HCT116 (cell line): Measurements from ENCODE around the gene MT1G. TPM values are rescaled to one million over a fixed set of nuclear protein-coding genes. Genes with fewer than 3 reads are reported as not detected.

Experiments
- ATAC-seq: fragments of 200-7000 bp; cut with Tn5 transposase; 2 replicates; pipeline ENCODE4 v1.9.1; 2020; ENCODE audit warnings: mild to moderate bottlenecking, moderate library complexity
- BruUV-seq: library from RNA; stranded (reverse); fragments of 400-500 nt; replicated peaks from 2 replicates; lab custom pipeline; 2021; lab: Mats Ljungman, UMichigan
- CTCF ChIA-PET: fragments of 300-600 bp; sonication (Branson Sonifier 250); formaldehyde crosslinking; loops from one replicate; lab custom pipeline; 2021; ENCODE audit warnings: antibody characterized with exemption; lab: Charles Lee
- POLR2A ChIA-PET: fragments of 300-600, 350-600 bp; sonication (Branson Sonifier 250); formaldehyde crosslinking; loops from one replicate; lab custom pipeline; 2021; ENCODE audit warnings: antibody characterized with exemption; lab: Charles Lee
- RAD21 ChIA-PET, 2 experiments: fragments of 300-600 bp; sonication (Branson Sonifier 250); formaldehyde crosslinking; loops; one replicate each; lab custom pipeline; 2023; ENCODE audit warnings: low total read pairs in 2 of 2; ENCODE audit not compliant: uncharacterized antibody in 2 of 2, unreplicated experiment in 2 of 2, low non-redundant PET in 1 of 2; lab: Charles Lee
- DNase-seq: peaks from one replicate; pipeline ENCODE4 v3.0.0-alpha.2; 2010; ENCODE audit warnings: low read depth, low spot score
- H2AFZ ChIP-seq: fragments of 200-600 bp; shearing (Covaris generic), sonication (generic); 2 replicates; pipeline ENCODE4 v1.6.1; 2017; ENCODE audit warnings: low read depth, mixed run types, mixed read lengths, antibody characterized with exemption, low read length; ENCODE audit not compliant: poor library complexity, severe bottlenecking
- H3K27ac ChIP-seq: 2 replicates; pipeline ENCODE4 v1.5.1; 2012; ENCODE audit warnings: low read depth, low read length
- H3K27me3 ChIP-seq: fragments of 200-600 bp; sonication (generic); 2 replicates; pipeline ENCODE4 v1.6.1; 2016; ENCODE audit warnings: mixed run types, low read length, mixed read lengths; ENCODE audit not compliant: insufficient read depth
- H3K36me3 ChIP-seq, 2 experiments: fragments of 200-500 bp in 1 of 2; fragments of 200-600 bp in 1 of 2; sonication (Bioruptor generic) in 1 of 2; sonication (generic) in 1 of 2; 2 replicates each; pipeline versions ENCODE4 v1.5.1 to v1.6.1; 2014 to 2016; ENCODE audit warnings: low read length in 2 of 2, inconsistent platforms in 1 of 2, mixed read lengths in 1 of 2, mixed run types in 1 of 2; ENCODE audit not compliant: insufficient read depth in 2 of 2, control insufficient read depth in 1 of 2
- H3K4me1 ChIP-seq, 2 experiments: fragments of 200-600 bp in 1 of 2; sonication (generic) in 1 of 2; 2 replicates each; pipeline versions ENCODE4 v1.5.1 to v1.6.1; 2012 to 2017; ENCODE audit warnings: low read length in 2 of 2, inconsistent platforms in 1 of 2, mild to moderate bottlenecking in 1 of 2, mixed read lengths in 1 of 2, mixed run types in 1 of 2, moderate library complexity in 1 of 2; ENCODE audit not compliant: insufficient read depth in 2 of 2, control insufficient read depth in 1 of 2
- H3K4me2 ChIP-seq: fragments of 200-600 bp; sonication (generic); 2 replicates; pipeline ENCODE4 v1.6.1; 2017; ENCODE audit warnings: mixed run types, low read length, mixed read lengths
- H3K4me3 ChIP-seq, 2 experiments: fragments of 200-600 bp in 1 of 2; sonication (generic) in 1 of 2; replicated peaks in 1 of 2; 2 replicates each; pipeline ENCODE4 v1.5.1; 2011 to 2016; ENCODE audit warnings: low read length in 2 of 2, control low read depth in 1 of 2, low read depth in 1 of 2, mild to moderate bottlenecking in 1 of 2, mixed read lengths in 1 of 2, mixed run types in 1 of 2
- H3K79me2 ChIP-seq: fragments of 200-600 bp; sonication (generic); 2 replicates; pipeline ENCODE4 v1.6.1; 2017; ENCODE audit warnings: mild to moderate bottlenecking, mixed run types, low read length, moderate library complexity, mixed read lengths; ENCODE audit not compliant: insufficient read depth
- H3K9ac ChIP-seq: fragments of 200-600 bp; sonication (generic); 2 replicates; pipeline ENCODE4 v1.6.1; 2016; ENCODE audit warnings: low read length, mixed read lengths
- H3K9me2 ChIP-seq: fragments of 200-600 bp; sonication (generic), shearing (Covaris generic); 2 replicates; pipeline ENCODE4 v1.6.1; 2017; ENCODE audit warnings: mixed run types, mild to moderate bottlenecking, moderate library complexity; ENCODE audit not compliant: insufficient read depth
- H3K9me3 ChIP-seq, 2 experiments: fragments of 200-500 bp in 1 of 2; fragments of 200-600 bp in 1 of 2; sonication (Bioruptor generic) in 1 of 2; sonication (generic) in 1 of 2; 2 replicates each; pipeline ENCODE4 v1.6.1; 2014 to 2017; ENCODE audit warnings: low read length in 2 of 2, mixed read lengths in 2 of 2, inconsistent platforms in 1 of 2, low read depth in 1 of 2, mild to moderate bottlenecking in 1 of 2, mixed run types in 1 of 2, moderate library complexity in 1 of 2; ENCODE audit not compliant: control insufficient read depth in 1 of 2, insufficient read depth in 1 of 2
- H4K20me1 ChIP-seq: fragments of 200-600 bp; sonication (generic), shearing (Covaris generic); 2 replicates; pipeline ENCODE4 v1.6.1; 2017; ENCODE audit warnings: mixed run types, mild to moderate bottlenecking, moderate library complexity; ENCODE audit not compliant: insufficient read depth
- CBX3 ChIP-seq: IDR thresholded peaks from 2 replicates; pipeline ENCODE4 v1.6.1; 2012; ENCODE audit warnings: low read depth
- CEBPB ChIP-seq: IDR thresholded peaks from 2 replicates; pipeline ENCODE4 v1.6.1; 2012; ENCODE audit warnings: low read depth
- CTCF ChIP-seq, 3 experiments: fragments of 200-600 bp in 1 of 3; sonication (generic) in 1 of 3; IDR thresholded peaks in 2 of 3; conservative IDR thresholded peaks in 1 of 3; 2 replicates each; pipeline ENCODE4 v1.5.1; 2012 to 2017; ENCODE audit warnings: low read depth in 2 of 3, low read length in 2 of 3, antibody characterized with exemption in 1 of 3, borderline replicate concordance in 1 of 3, control low read depth in 1 of 3, mild to moderate bottlenecking in 1 of 3, mixed read lengths in 1 of 3, mixed run types in 1 of 3, moderate library complexity in 1 of 3; ENCODE audit not compliant: insufficient read depth in 1 of 3
- EZH2 ChIP-seq: fragments of 200-600 bp; sonication (generic); IDR thresholded peaks from 2 replicates; pipeline ENCODE4 v1.6.1; 2017; ENCODE audit warnings: antibody characterized with exemption, mixed run types
- JUND ChIP-seq: IDR thresholded peaks from 2 replicates; pipeline ENCODE4 v1.6.1; 2012
- RAD21 ChIP-seq: IDR thresholded peaks from 2 replicates; pipeline ENCODE4 v1.6.1; 2012; ENCODE audit warnings: low read depth, mild to moderate bottlenecking
- SRF ChIP-seq: IDR thresholded peaks from 2 replicates; pipeline ENCODE4 v1.6.1; 2012; ENCODE audit warnings: low read depth
- TCF7L2 ChIP-seq: IDR thresholded peaks from 2 replicates; pipeline ENCODE4 v1.7.0; 2011; ENCODE audit warnings: borderline replicate concordance, inconsistent platforms; ENCODE audit not compliant: insufficient read depth, insufficient read length; ENCODE audit errors: extremely low read depth
- YY1 ChIP-seq: IDR thresholded peaks from 2 replicates; pipeline ENCODE4 v1.6.1; 2011; ENCODE audit warnings: low read length, low read depth, moderate library complexity, mild to moderate bottlenecking; ENCODE audit not compliant: insufficient replicate concordance; ENCODE audit errors: extremely low read depth
- ZFX ChIP-seq: fragments of 450-650 bp; IDR thresholded peaks from 2 replicates; pipeline ENCODE4 v1.6.1; 2017
- intact Hi-C: fragments of 100-400 bp; cut with micrococcal nuclease; formaldehyde crosslinking; loops from 2 replicates; pipeline ENCODE4 v1.10.0; 2022
- total RNA-seq: library from RNA; stranded (reverse); gene quantifications from one replicate; pipeline ENCODE4 v1.2.1, GENCODE V29; 2021; ENCODE audit not compliant: unreplicated experiment
- TF ChIP-seq, protein P1 (sequence below): IDR thresholded peaks from 2 replicates; pipeline ENCODE4 v1.6.1; 2012
- TF ChIP-seq, protein P2 (sequence below): IDR thresholded peaks from 2 replicates; pipeline ENCODE4 v1.6.1; 2012
- TF ChIP-seq, protein P3 (sequence below): IDR thresholded peaks from 2 replicates; pipeline ENCODE4 v1.6.1; 2011; ENCODE audit warnings: mild to moderate bottlenecking, low read length, moderate library complexity; ENCODE audit not compliant: insufficient replicate concordance; ENCODE audit errors: extremely low read depth

MT1G gene
- total RNA-seq, 1 experiment from 2014 or later = 1.2 TPM

- Histone ChIP-seq H3K9me3 (no peaks in the 10 kb centered on the region), H2AFZ (no peak overlapping the region), H3K36me3 (no peaks in the 10 kb centered on the region), H3K4me2 (peak overlapping the region; percentile 88), H3K4me3 (peak overlapping the region; percentile 66 to 72), H3K27me3 (no peaks in the 10 kb centered on the region), H3K27ac (peak overlapping the region; percentile 97), H3K9ac (peak overlapping the region; percentile 87), H4K20me1 (no peaks in the 10 kb centered on the region), H3K9me2 (no peaks in the 10 kb centered on the region), H3K4me1 (peaks cover 12 to 48% of the 10 kb centered on the region in 2 experiments), H3K79me2 (peaks cover 12% of the 10 kb centered on the region)
- ChIA-PET RAD21 (interaction anchor here (0.7 to 2.7 kb wide), 9 partner anchors 15 to 76 kb away, joined by 3 to 7 read pairs (median 4); partner anchors contain the start of gene MT2A (in 1 of the 2)), POLR2A (interaction anchor here (0.8 to 9.4 kb wide), 20 partner anchors 7 to 305 kb away, joined by 3 to 344 read pairs (median 5); partner anchors contain the start of genes MT1F, MT1X, MT2A and NUDT21), CTCF (interaction anchor here (1.0 to 2.8 kb wide), 6 partner anchors 16 to 76 kb away, joined by 3 to 7 read pairs (median 4); partner anchors contain the start of gene MT2A)
- BruUV-seq = TSS peak; percentile 94
- DNase-seq (no peak), ATAC-seq (peak; percentile 24)
- intact Hi-C loops = loop anchor here (1.0 to 5.0 kb wide), 3 partner anchors 18 to 56 kb away; partner anchors contain the start of genes MT1X and MT2A
- TF ChIP-seq YY1 (no peak), CBX3 (no peak), TCF7L2 (no peak), RAD21 (no peak), CTCF (IDR thresholded peaks at IDR 0.05 in 2 of 3, conservative IDR thresholded peaks at IDR 0.05 in 1 of 3; ENCODE audit: borderline replicate concordance in 1 of 3, insufficient read depth in 1 of 3, low read depth in 2 of 3, low read length in 2 of 3) (no peak), JUND (peak; percentile 24; the same call in 1 of the 2 replicates), EZH2 (no peak), SRF (no peak), ZFX (0 out of 2 replicates have a peak, but pooled peaks have one; percentile 27), CEBPB (no peak)
- TF ChIP-seq, protein P1, sequence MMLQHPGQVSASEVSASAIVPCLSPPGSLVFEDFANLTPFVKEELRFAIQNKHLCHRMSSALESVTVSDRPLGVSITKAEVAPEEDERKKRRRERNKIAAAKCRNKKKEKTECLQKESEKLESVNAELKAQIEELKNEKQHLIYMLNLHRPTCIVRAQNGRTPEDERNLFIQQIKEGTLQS = no peak
- TF ChIP-seq, protein P2, sequence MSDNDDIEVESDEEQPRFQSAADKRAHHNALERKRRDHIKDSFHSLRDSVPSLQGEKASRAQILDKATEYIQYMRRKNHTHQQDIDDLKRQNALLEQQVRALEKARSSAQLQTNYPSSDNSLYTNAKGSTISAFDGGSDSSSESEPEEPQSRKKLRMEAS = peak; percentile 24; the same call in 1 of the 2 replicates
- TF ChIP-seq, protein P3, sequence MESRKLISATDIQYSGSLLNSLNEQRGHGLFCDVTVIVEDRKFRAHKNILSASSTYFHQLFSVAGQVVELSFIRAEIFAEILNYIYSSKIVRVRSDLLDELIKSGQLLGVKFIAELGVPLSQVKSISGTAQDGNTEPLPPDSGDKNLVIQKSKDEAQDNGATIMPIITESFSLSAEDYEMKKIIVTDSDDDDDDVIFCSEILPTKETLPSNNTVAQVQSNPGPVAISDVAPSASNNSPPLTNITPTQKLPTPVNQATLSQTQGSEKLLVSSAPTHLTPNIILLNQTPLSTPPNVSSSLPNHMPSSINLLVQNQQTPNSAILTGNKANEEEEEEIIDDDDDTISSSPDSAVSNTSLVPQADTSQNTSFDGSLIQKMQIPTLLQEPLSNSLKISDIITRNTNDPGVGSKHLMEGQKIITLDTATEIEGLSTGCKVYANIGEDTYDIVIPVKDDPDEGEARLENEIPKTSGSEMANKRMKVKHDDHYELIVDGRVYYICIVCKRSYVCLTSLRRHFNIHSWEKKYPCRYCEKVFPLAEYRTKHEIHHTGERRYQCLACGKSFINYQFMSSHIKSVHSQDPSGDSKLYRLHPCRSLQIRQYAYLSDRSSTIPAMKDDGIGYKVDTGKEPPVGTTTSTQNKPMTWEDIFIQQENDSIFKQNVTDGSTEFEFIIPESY = no peak
These were observed 41.8 kb downstream of the MT1G start for GRCh38 chr16:56625943-56626654.
